Measurements from ENCODE around the gene HAPSTR1.

Gene HAPSTR1

GRCh38 chr16:9053006-9053601 lies 38.3 kb upstream of the HAPSTR1 start:
- Histone ChIP-seq H3K36me3 (ENCODE audit: control insufficient read depth, insufficient read depth, low read length) (no peaks in the 10 kb centered on the region), H3K4me3 (ENCODE audit: extremely low read depth, insufficient read depth, low read length, poor library complexity, severe bottlenecking) (peak overlapping the region; percentile 28), H3K27ac (ENCODE audit: low read depth, low read length, severe bottlenecking) (peak overlapping the region; percentile 8), H3K9me3 (ENCODE audit: control insufficient read depth, low read length) (no peaks in the 10 kb centered on the region), H3K4me1 (ENCODE audit: control insufficient read depth, insufficient read depth, low read length, poor library complexity, severe bottlenecking) (peaks cover 3% of the 10 kb centered on the region)
- WGBS, 2 experiments (ENCODE audit: insufficient coverage in 2 of 2) = 32 to 39% methylated on average over 8 of the region's 9 CpGs

GRCh38 chr16:9054460-9054859 lies 37.0 kb upstream of the HAPSTR1 start:
- Histone ChIP-seq H3K36me3 (ENCODE audit: control insufficient read depth, insufficient read depth, low read length) (no peaks in the 10 kb centered on the region), H3K4me3 (ENCODE audit: extremely low read depth, insufficient read depth, low read length, poor library complexity, severe bottlenecking) (no peak overlapping the region), H3K27ac (ENCODE audit: low read depth, low read length, severe bottlenecking) (no peak overlapping the region), H3K4me1 (ENCODE audit: control insufficient read depth, insufficient read depth, low read length, poor library complexity, severe bottlenecking) (no peaks in the 10 kb centered on the region), H3K9me3 (ENCODE audit: control insufficient read depth, low read length) (no peaks in the 10 kb centered on the region)
- WGBS, 2 experiments (ENCODE audit: insufficient coverage in 2 of 2) = no CpG with 5 or more reads among the region's 4 CpGs

DNA sequence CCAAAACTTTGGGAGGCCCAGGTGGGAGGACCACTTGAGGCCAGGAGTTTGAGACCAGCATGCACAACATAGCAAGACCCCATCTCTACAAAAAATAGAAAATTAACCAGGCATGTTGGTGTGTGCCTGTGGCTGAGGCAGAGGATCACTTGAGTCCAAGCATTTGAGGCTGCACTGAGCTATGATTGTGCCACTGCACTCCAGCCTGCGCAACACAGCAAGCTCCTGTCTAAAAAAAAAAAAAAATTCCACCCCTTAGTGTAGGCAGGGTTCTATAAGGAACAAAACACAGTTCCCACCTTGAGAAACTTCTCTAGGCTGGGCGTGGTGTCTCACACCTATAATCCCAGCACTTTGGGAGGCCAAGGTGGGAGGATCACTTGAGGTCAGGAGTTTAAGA lies 36.3 kb upstream of the HAPSTR1 start:
- WGBS, 2 experiments (ENCODE audit: insufficient coverage in 2 of 2) = no CpG with 5 or more reads among the region's 2 CpGs
- no peaks in the 10 kb centered on the region for H3K36me3 ChIP-seq (ENCODE audit: control insufficient read depth, insufficient read depth, low read length)

DNA sequence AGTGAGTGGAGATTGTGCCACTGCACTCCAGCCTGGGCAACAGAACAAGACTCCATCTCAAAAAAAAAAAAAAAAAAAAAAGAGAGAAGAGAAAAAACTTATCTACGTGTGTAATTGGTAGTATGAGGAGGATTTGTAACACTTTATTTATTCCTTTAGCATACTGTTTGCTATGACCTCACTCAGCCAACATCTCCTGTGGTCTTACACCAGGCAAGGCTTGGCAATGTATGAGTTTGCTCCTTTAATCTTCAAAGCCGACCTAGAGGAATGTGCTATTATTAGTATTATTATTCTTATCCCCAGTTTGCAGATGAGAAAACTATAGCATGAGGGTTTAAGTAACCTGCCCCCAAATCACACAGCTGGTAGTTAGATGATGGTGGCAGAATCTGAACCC lies 35.8 kb upstream of the HAPSTR1 start:
- no CpG with 5 or more reads among the region's 2 CpGs for WGBS, 2 experiments (ENCODE audit: insufficient coverage in 2 of 2)
- Histone ChIP-seq H3K27ac (ENCODE audit: low read depth, low read length, severe bottlenecking) (no peak overlapping the region), H3K9me3 (ENCODE audit: control insufficient read depth, low read length) (no peaks in the 10 kb centered on the region), H3K4me1 (ENCODE audit: control insufficient read depth, insufficient read depth, low read length, poor library complexity, severe bottlenecking) (no peaks in the 10 kb centered on the region), H3K36me3 (ENCODE audit: control insufficient read depth, insufficient read depth, low read length) (no peaks in the 10 kb centered on the region), H3K4me3 (ENCODE audit: extremely low read depth, insufficient read depth, low read length, poor library complexity, severe bottlenecking) (no peak overlapping the region)

More for the DNA sequence above, 36.3 kb upstream of the HAPSTR1 start:
- Histone ChIP-seq H3K27ac (ENCODE audit: low read depth, low read length, severe bottlenecking) (no peak overlapping the region), H3K4me1 (ENCODE audit: control insufficient read depth, insufficient read depth, low read length, poor library complexity, severe bottlenecking) (no peaks in the 10 kb centered on the region), H3K4me3 (ENCODE audit: extremely low read depth, insufficient read depth, low read length, poor library complexity, severe bottlenecking) (no peak overlapping the region), H3K9me3 (ENCODE audit: control insufficient read depth, low read length) (no peaks in the 10 kb centered on the region)

- Histone ChIP-seq H3K4me1 (ENCODE audit: control insufficient read depth, insufficient read depth, low read length, poor library complexity, severe bottlenecking) (no peaks in the 10 kb centered on the region), H3K4me3 (ENCODE audit: extremely low read depth, insufficient read depth, low read length, poor library complexity, severe bottlenecking) (no peak overlapping the region), H3K36me3 (ENCODE audit: control insufficient read depth, insufficient read depth, low read length) (no peaks in the 10 kb centered on the region), H3K27ac (ENCODE audit: low read depth, low read length, severe bottlenecking) (no peak overlapping the region), H3K9me3 (ENCODE audit: control insufficient read depth, low read length) (no peaks in the 10 kb centered on the region)
- WGBS, 2 experiments (ENCODE audit: insufficient coverage in 2 of 2) = 92% methylated on average over 9 of the region's 9 CpGs
These were observed 35.4 kb upstream of the HAPSTR1 start for GRCh38 chr16:9056061-9056460.

DNA sequence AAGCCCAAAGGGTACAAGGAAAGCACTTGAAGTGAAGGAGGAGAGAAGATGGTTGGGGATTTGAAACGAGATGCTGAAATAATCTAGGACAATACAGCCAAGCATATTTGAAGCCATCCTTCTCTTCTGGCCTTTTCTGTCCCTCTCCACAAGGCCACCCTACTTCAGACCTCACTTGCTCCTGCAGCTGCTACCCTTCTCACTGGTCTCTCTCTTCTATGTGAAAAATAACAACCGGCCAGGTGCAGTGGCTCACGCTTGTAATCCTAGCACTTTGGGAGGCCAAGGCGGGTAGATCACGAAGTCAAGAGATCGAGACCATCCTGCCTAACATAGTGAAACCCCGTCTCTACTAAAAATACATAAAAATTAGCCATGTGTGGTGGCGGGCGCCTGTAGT lies 33.2 kb upstream of the HAPSTR1 start:
- Histone ChIP-seq H3K9me3 (ENCODE audit: control insufficient read depth, low read length) (no peaks in the 10 kb centered on the region), H3K27ac (ENCODE audit: low read depth, low read length, severe bottlenecking) (no peak overlapping the region), H3K36me3 (ENCODE audit: control insufficient read depth, insufficient read depth, low read length) (no peaks in the 10 kb centered on the region), H3K4me3 (ENCODE audit: extremely low read depth, insufficient read depth, low read length, poor library complexity, severe bottlenecking) (no peak overlapping the region), H3K4me1 (ENCODE audit: control insufficient read depth, insufficient read depth, low read length, poor library complexity, severe bottlenecking) (no peaks in the 10 kb centered on the region)
- WGBS, 2 experiments (ENCODE audit: insufficient coverage in 2 of 2) = 92 to 98% methylated on average over 5 to 8 of the region's 9 CpGs

DNA sequence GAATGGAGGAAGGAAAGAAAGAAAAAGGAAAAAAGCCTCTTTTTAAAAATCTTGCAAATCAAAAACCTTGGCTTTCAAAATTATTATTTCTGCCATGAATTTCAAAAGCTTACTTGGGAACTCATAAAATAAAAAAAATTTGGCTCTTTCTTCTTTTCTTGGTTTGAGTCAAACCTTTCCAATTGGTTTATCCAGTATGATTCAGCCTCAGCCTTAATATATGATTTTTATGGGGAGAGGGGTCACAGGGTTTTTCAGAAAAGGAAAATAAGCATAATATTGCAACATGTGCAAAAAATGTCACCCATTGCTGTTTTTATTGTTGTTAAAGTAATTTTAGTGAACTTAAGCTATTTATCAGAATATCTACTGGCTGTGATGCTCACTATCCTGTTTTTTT lies 31.2 kb upstream of the HAPSTR1 start:
- no peak overlapping the region for H3K27ac ChIP-seq (ENCODE audit: low read depth, low read length, severe bottlenecking)
- H3K4me3 ChIP-seq (ENCODE audit: extremely low read depth, insufficient read depth, low read length, poor library complexity, severe bottlenecking) = no peak overlapping the region

DNA sequence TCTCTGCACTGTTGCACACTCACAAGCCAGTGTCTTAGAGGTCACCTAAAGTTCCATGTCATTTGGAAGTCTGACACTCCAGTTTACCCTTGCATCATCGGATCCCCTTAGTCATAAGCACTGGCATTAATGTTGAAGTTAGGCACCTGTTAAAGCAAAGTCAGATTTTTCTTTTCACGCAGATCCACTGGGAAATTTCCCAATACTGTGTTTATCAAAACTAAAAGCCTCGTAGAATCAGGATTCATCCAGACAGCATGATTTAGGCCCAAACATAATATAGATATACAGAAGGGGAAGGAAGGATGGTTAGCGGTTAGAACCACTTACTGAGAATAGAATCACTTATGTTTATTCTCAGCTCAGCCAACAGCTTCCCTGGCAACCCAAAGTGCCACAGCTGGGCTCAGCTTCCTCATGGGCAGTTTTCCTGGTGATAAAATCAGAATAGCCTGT lies 30.1 kb upstream of the HAPSTR1 start:
- no peaks in the 10 kb centered on the region for H3K36me3 ChIP-seq (ENCODE audit: control insufficient read depth, insufficient read depth, low read length)
- 89 to 100% methylated on average over 1 of the region's 4 CpGs for WGBS, 2 experiments (ENCODE audit: insufficient coverage in 2 of 2)
- no peak overlapping the region for H3K4me3 ChIP-seq (ENCODE audit: extremely low read depth, insufficient read depth, low read length, poor library complexity, severe bottlenecking)
- no peak overlapping the region for H3K27ac ChIP-seq (ENCODE audit: low read depth, low read length, severe bottlenecking)
- no peaks in the 10 kb centered on the region for H3K9me3 ChIP-seq (ENCODE audit: control insufficient read depth, low read length)
- no peaks in the 10 kb centered on the region for H3K4me1 ChIP-seq (ENCODE audit: control insufficient read depth, insufficient read depth, low read length, poor library complexity, severe bottlenecking)

More for the DNA sequence above, 31.2 kb upstream of the HAPSTR1 start:
- Histone ChIP-seq H3K9me3 (ENCODE audit: control insufficient read depth, low read length) (no peaks in the 10 kb centered on the region), H3K36me3 (ENCODE audit: control insufficient read depth, insufficient read depth, low read length) (no peaks in the 10 kb centered on the region), H3K4me1 (ENCODE audit: control insufficient read depth, insufficient read depth, low read length, poor library complexity, severe bottlenecking) (no peaks in the 10 kb centered on the region)

DNA sequence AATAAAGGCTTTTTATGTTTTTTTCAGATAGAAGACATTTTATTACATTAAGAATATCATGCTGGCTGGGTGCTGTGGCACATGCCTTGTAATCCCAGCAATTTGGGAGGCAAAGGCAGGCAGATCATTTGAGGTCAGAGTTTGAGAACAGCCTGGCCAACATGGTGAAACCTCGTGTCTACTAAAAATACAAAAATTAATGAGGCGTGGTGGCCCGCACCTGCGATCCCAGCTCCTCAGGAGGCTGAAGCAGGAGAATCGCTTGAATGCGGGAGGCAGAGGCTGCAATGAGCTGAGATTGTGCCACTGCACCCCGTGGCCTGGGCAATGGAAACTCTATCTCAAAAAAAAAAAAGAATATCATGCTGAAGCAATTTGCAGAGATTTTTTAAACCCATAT lies 29.1 kb upstream of the HAPSTR1 start:
- no peak overlapping the region for H3K4me3 ChIP-seq (ENCODE audit: extremely low read depth, insufficient read depth, low read length, poor library complexity, severe bottlenecking)
- H3K36me3 ChIP-seq (ENCODE audit: control insufficient read depth, insufficient read depth, low read length) = no peaks in the 10 kb centered on the region
- WGBS, 2 experiments (ENCODE audit: insufficient coverage in 2 of 2) = 91 to 100% methylated on average over 6 of the region's 7 CpGs
- no peaks in the 10 kb centered on the region for H3K9me3 ChIP-seq (ENCODE audit: control insufficient read depth, low read length)
- no peak overlapping the region for H3K27ac ChIP-seq (ENCODE audit: low read depth, low read length, severe bottlenecking)
- H3K4me1 ChIP-seq (ENCODE audit: control insufficient read depth, insufficient read depth, low read length, poor library complexity, severe bottlenecking) = no peaks in the 10 kb centered on the region

DNA sequence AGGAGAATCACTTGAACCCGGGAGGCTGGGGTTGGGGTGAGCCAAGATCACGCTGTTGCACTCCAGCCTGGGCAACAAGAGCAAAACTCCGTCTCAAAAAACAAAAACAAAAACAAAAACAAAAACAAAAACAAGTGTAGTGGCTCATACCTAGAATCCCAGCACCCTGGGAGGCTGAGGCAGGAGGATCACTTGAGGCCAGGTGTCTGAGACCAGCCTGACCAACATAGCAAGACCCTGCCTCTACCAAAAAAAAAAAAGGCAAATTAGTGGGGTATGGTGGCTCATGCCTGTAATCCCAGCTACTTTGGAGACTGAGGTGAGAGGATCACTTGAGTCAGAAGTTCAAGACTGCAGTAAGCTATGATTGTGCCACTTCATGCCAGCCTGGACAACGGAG lies 26.4 kb upstream of the HAPSTR1 start:
- no peaks in the 10 kb centered on the region for H3K4me1 ChIP-seq (ENCODE audit: control insufficient read depth, insufficient read depth, low read length, poor library complexity, severe bottlenecking)
- H3K9me3 ChIP-seq (ENCODE audit: control insufficient read depth, low read length) = no peaks in the 10 kb centered on the region
- WGBS, 2 experiments (ENCODE audit: insufficient coverage in 2 of 2) = 100% methylated on average over 1 of the region's 4 CpGs; no CpG with 5 or more reads in 1 of the 2 experiments
- H3K36me3 ChIP-seq (ENCODE audit: control insufficient read depth, insufficient read depth, low read length) = no peaks in the 10 kb centered on the region
- no peak overlapping the region for H3K4me3 ChIP-seq (ENCODE audit: extremely low read depth, insufficient read depth, low read length, poor library complexity, severe bottlenecking)
- H3K27ac ChIP-seq (ENCODE audit: low read depth, low read length, severe bottlenecking) = no peak overlapping the region

GRCh38 chr16:9068886-9069285 lies 22.6 kb upstream of the HAPSTR1 start:
- 93 to 95% methylated on average over 2 of the region's 2 CpGs for WGBS, 2 experiments (ENCODE audit: insufficient coverage in 2 of 2)
- H3K9me3 ChIP-seq (ENCODE audit: control insufficient read depth, low read length) = no peaks in the 10 kb centered on the region
- no peak overlapping the region for H3K27ac ChIP-seq (ENCODE audit: low read depth, low read length, severe bottlenecking)
- H3K36me3 ChIP-seq (ENCODE audit: control insufficient read depth, insufficient read depth, low read length) = no peaks in the 10 kb centered on the region
- peaks cover 5% of the 10 kb centered on the region for H3K4me1 ChIP-seq (ENCODE audit: control insufficient read depth, insufficient read depth, low read length, poor library complexity, severe bottlenecking)
- H3K4me3 ChIP-seq (ENCODE audit: extremely low read depth, insufficient read depth, low read length, poor library complexity, severe bottlenecking) = no peak overlapping the region
